SKM-1 (cell line): ENCODE results near the gene KRTAP17-1.
"Not testable (repeated sequence)": the region's sequence is repeated elsewhere in the genome, so short reads cannot be mapped to it uniquely, and the experiment has no call there.

ENCODE experiments used
- DNase-seq: peaks from one replicate; lab custom pipeline; 2025; ENCODE audit not compliant: unreplicated experiment; lab: John Stamatoyannopoulos, UW

Gene KRTAP17-1

DNA sequence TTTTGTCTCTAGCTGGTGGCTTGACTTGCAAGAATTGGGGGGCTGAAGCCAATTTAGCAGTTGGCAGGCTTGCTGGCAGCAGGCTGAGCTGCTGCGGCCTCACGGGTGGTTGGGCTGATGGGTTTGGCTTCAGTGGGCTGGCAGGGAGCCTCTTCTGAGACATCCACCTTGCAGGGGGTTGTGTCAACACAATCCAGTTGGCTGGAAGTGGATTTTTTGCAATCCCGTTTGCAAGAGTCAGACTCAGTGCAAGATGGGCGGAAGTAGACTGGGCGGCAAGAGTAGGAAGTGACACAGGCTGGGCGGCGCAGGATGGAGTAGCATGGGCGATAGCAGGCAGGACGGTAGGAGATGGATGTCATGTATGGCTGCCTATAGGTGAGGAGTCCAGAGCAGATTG, 7.9 kb downstream of the KRTAP17-1 start:
- no peak for DNase-seq

DNA sequence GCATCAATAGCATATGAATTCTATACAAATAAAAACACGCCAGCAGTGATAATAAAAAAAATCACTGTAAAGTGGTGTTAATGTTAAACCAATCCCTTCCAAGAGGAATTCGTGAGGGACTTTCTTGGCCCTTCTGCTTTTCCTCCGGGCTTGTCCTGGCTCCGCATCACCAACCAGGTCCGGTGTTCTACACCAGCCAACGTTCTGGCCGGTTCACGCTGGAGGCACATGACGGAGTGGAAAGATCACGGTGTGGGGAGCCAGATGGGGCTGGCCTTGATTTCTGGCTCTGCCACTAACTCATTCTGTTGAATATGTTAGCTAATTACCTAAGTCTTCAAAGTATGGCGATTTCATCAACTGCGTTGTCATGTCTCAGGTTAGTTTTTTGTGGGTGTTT, 11.4 kb downstream of the KRTAP17-1 start:
- no peak for DNase-seq

DNA sequence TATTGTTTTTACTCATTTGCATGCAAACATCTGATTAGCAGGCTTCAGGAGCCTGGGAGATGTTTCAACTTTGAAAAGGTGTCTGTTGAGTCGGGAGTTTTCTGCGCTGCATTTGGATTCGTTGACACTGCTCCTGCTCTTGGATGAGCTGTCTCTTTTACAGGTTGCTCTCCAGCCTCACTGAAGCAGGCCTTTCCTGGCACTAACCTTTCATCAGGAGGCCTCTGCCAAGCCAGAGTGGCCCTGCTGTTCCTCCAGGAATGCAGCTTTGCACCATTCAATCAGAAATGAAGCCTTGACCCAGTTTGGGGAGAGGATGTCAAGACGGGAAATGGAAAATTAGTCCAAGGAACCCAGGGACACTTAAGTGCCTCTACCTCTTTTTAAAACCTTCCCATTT, 12.5 kb downstream of the KRTAP17-1 start:
- no peak for DNase-seq

DNA sequence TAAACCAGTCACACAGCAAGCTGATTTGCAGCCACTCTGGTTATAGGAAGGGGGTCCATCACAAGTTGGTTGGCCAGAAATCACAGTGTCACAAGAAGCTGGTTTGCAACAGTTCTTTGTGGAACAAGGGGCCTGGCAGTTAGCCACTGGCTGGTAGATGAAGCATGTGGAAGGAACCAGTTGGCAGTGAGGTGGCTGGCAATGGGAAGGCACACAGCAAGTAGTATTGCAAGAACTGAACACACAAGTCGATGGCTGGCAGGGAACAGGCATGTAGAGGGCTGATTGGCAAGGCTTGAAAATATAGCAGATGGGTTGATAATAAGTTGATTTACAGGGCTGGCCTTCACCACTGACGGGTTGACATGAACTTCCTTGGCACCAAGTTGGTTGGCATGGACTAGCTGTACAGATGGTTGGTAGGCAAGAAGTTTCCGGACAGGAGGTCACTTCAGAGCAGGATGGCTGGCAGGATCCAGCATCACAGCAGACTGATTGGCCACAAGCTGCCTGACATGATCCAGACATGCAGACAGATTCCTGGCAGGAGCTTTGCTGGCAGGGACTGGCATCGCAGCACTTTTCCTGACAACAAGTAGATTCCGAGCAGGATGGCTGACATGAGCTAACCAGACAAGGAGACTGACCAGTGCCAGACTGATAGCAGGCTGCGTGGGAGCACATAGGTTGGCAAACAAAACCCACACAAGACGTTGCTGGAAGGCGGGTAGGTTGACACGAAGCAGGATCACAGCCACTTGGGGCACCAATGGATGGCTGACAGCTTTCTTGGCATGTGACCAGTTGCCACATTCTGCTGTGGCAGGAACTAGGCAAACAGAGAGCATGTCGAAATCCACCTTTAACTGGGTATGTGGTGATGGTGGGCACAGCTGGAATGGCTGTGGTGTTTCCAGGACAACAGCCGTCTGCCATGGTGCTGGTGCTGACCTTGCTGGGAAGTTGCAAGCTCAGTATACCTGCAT, 13.3 kb downstream of the KRTAP17-1 start, which contains the start of gene KRTAP29-1:
Gene KRTAP29-1 (minus strand): TSS at position 936 of the 986 bp plus-strand sequence. CDS start 0 bp downstream, at position 936.
- no peak for DNase-seq

DNA sequence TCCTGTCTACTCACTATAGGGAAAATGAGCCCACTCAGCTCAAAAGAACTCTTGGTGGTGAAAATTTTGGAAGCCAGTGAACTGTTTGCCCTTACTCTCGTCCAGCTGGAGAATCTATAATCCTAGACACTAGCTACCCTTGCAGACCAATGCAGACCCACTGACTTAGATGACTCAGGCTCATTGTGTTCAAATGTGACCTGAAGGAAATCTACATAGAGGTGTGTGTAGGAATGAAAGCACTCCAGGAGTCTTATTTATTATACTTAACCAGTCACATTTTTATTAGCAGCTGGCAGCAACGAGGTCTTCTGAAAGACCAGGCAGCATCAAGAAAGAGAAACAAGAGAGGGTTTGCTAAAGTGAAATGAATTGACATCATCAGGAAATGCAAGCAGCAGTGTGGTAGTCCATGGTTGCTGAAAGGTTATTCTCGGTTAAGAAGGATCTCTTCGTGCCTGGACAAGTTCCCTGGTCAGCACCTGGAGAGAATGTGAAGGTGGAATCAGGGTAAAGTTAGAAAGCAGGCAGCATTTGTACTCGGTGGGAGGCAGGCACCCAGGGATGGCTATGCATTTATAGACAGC, 14.2 kb downstream of the KRTAP17-1 start:
- DNase-seq = no peak

DNA sequence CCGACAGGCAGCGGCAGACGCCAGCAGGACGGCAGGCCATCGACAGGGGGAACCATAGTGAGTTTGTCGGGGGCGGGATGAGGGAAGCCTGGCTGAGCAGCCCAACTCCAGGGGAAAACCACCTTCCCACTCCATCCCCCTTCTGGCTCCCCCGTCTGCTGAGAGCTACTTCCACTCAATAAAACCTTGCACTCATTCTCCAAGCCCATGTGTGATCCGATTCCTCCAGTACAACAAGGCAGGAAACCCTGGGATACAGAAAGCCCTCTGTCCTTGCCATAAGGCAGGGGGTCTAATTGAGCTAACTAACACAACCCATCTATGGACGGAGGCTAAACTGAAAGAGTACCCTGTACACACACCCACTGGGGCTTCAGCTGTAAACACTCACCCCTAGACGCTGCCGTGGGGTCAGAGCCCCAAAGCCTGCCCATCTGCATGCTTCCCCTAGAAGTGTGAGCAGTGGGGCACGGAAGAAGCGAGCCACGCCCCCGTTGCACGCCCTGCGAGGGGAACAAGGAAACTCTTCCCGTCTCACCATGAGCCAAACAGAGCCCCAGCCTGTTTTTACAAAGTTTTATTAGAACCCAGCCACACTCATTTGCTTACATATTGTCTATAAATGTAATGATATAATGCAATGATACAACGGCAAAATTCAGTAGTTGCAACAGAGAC, 16.9 kb downstream of the KRTAP17-1 start:
- no peak for DNase-seq

DNA sequence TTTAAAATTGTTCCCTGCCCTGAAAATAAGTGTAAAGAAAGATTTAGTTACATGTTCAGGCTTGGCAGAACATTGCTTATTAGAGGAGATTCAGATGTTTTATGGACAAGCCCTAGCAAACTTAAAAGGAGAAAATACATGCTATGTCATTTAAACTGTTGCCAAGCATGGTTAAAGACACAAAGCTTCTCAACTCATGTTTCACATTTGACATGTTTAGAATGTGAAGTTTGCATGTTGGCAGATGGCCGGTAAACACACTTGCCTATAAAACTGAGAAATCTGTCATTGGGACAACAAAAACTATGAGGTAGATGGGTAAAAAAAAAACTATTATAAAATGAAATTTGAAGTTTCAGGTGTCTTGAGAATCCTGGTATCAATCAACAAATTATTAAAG, 18.7 kb downstream of the KRTAP17-1 start:
- DNase-seq = no peak

DNA sequence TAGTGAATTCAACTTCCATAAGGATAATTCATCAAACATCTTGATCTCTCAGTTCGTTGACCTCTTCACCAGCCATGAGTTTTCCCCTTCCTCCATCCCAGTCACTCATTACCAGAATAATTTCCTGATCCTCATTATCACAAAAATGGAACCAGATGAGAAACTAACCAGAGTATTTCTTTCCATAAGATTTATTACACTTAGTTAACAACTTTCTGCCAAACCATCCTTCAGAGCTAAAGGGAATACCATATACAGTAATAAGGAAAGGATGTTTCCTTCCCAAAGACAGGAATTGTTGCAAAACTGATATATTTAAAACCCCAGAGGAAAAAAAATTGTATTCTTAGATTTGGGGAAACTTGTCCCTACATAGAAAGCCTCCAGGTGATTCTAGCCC, 21.5 kb downstream of the KRTAP17-1 start:
- no peak for DNase-seq

DNA sequence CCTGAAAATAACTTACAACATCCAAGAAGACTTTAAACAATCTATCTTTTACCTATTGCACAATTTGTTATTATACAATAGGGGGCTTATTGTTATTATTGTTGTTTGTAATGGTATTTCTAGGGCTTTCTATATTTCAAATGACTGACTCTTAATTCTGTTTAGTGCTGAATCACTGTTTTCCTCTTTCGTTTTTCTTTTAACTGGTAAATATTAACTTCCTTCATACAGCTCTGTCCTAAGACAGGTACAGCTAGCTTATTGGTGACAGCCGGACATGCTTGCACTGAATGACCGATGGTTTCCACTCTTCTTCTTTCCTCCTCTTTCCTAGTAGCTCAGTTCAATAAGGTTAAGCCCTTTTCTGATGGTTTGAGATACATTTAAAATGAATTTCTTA, 28.5 kb downstream of the KRTAP17-1 start:
- DNase-seq = no peak

DNA sequence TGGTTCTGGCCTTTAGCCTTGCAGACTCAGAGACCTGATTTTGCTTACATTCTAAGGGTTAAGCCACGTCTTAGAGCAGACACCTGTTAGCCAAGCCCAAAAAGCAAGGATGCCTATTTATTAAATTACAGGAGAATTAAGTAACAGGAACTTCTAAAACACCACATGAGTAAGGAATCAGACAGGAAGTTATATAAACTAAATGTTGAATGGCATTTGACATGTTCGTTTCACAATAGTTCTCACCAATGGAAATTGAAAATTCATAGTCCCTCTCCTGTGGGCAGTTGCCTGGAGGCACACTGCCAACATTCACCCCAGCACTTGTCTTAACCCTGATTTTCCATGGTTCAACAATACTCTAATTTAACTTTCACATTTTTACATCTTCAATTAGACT, 31.0 kb downstream of the KRTAP17-1 start:
- no peak for DNase-seq

DNA sequence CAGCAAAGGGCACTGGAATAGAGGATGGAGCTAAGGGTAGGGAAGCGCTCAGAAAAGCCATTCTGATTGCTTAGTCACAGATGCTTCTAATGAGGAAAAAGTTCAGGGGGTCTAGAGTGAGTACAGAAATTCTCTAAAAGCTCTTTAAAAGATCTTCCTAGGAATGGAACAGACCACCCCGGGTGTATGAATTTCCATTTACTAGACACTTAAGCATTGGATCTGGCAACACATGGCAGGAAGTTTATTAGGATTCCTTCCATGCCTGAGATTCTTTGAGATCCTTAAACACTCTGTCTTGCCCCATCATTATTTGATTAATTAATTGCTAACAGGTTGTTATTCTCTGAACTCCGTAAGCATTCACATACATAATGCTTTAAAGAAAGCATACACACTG, 31.5 kb downstream of the KRTAP17-1 start:
- DNase-seq = no peak

DNA sequence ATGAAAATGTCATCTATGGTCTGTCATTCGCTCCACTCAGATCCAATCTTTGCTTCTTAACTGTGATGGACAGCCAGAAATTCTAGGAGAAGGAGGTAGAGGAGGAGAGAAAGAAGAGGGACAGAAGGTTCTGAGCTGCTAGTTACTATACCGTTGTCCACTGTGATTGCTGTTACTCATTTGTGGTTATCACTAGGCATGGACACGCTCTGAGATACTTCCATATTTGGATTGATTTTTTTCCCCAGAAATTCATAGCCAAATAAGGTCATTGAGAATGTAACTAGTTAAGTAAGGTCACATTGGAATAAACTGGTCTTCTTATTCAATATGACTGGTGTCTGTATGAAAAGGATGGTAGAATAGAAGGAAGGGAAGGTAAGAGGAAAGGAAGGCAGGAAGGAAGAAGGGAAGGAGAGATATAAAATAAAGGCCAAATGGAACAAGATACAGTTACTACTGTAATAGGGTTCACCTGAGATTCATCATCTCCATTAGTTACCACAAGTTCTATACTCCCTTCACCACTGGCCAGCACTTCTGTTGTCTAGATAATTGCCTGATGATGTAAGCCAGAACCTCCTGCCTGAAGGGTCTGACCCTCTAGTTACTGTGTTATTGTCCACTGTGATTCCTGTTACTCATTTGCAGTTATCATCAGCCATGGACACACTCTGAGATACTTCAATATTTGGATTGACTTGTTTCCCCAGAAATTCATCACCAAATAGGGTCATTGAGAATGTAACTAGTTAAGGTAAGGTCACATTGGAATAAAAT, 37.1 kb downstream of the KRTAP17-1 start:
- DNase-seq = no peak

DNA sequence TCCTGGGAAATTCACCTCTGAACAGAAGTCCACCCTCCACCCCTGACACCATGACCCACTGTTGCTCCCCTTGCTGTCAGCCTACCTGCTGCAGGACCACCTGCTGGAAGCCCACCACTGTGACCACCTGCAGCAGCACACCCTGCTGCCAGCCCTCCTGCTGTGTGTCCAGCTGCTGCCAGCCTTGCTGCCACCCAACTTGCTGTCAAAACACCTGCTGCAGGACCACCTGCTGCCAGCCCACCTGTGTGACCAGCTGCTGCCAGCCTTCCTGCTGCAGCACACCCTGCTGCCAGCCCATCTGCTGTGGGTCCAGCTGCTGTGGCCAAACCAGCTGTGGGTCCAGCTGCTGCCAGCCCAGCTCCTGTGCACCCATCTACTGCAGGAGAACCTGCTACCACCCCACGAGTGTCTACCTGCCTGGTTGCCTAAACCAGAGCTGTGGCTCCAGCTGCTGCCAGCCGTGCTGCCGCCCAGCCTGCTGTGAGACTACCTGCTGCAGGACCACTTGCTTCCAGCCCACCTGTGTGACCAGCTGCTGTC, 39.8 kb downstream of the KRTAP17-1 start, which contains the start of gene KRTAP9-7:
Gene KRTAP9-7 (plus strand): TSS at position 51 of the 543 bp plus-strand sequence. CDS start 0 bp downstream, at position 51.
- not testable (repeated sequence) for DNase-seq

DNA sequence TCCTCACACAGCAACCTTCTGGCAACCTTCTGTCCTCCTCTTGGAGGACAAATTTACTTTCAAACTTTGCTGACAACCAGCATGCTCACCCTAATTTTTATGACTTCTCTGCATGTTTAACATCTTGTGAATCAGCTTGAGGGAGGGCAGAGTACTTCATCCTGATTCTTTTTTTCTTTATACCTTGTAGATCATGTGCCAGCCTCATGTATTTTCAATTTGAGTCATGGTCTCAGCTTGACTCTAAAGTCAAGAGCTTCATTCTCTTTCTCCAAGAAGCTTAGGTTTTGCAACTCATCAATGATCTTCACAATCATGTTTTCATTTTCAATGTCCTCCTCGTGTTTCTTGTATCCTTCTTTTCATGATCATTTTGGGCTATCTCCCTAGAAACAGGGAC, 43.7 kb downstream of the KRTAP17-1 start:
- DNase-seq = no peak

DNA sequence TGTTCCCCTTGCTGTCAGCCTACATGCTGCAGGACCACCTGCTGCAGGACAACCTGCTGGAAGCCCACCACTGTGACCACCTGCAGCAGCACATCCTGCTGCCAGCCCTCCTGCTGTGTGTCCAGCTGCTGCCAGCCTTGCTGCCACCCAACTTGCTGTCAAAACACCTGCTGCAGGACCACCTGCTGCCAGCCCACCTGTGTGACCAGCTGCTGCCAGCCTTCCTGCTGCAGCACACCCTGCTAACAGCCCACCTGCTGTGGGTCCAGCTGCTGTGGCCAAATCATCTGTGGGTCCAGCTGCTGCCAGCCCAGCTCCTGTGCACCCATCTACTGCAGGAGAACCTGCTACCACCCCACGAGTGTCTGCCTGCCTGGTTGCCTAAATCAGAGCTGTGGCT, 44.2 kb downstream of the KRTAP17-1 start:
- DNase-seq = not testable (repeated sequence)

DNA sequence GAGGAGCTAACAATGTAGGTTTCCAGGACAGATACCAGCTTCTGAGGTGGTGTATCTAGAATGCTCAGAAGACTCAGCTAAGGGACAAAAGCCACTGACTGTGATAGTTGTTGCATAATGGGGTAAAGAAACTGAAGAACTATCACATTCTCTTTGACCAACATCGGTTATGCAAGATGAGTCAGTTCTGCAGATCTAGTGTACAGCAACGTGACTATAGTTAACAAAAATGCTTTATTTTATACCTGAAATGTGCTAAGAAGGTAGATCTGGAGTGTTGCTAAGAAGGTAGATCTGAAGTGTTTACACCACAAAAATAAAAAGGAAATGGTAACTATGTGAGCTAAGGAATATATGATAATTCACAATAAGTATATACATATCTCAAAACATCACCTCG, 47.8 kb downstream of the KRTAP17-1 start:
- DNase-seq = no peak

DNA sequence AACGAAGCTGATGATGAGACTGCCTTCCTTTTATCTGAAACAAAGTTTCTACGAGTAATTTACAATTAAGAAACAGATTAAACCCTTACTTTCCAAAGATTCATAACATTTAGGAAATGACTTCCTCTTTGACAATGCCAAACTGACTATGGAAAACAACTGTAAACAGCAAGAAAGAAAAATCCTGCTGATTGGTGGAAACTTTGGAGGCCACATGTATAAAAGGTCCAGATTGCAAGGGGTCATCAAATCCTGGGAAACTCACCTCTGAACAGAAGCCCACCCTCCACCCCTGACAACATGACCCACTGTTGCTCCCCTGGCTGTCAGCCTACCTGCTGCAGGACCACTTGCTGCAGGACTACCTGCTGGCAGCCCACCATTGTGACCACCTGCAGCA, 50.4 kb downstream of the KRTAP17-1 start, which contains the start of gene KRTAP9-6:
Gene KRTAP9-6 (plus strand): TSS at position 301 of the 400 bp plus-strand sequence. CDS start 0 bp downstream, at position 301.
- no peak for DNase-seq
